GM12878 (cell line): ENCODE results near the gene CASP6. TPM values are rescaled to one million over a fixed set of nuclear protein-coding genes. Genes with fewer than 3 reads are reported as not detected.

ENCODE experiments used
- CBFB ChIP-seq: IDR thresholded peaks from 2 replicates; pipeline ENCODE4 v1.6.1; 2016; ENCODE audit warnings: antibody characterized with exemption, low read depth
- CEBPZ ChIP-seq: fragments of 150-350 bp; IDR thresholded peaks from 2 replicates; pipeline ENCODE4 v1.6.1; 2016; ENCODE audit warnings: low read depth, low read length
- EED ChIP-seq: sonication (generic); IDR thresholded peaks from 2 replicates; pipeline ENCODE4 v1.6.1; 2016; ENCODE audit warnings: antibody characterized with exemption, low read depth
- ETV6 ChIP-seq, 2 experiments: fragments of 450-650 bp in 1 of 2; IDR thresholded peaks in 1 of 2; conservative IDR thresholded peaks in 1 of 2; 2 replicates each; pipeline ENCODE4 v1.6.1; 2014; ENCODE audit warnings: antibody characterized with exemption in 1 of 2, borderline replicate concordance in 1 of 2, low read depth in 1 of 2, mild to moderate bottlenecking in 1 of 2, moderate library complexity in 1 of 2
- KDM1A ChIP-seq: fragments of 200-600 bp; sonication (generic); IDR thresholded peaks from 2 replicates; pipeline ENCODE4 v1.6.1; 2016; ENCODE audit warnings: borderline replicate concordance
- MEF2B ChIP-seq: fragments of 450-650 bp; IDR thresholded peaks from 2 replicates; pipeline ENCODE4 v1.6.1; 2018; ENCODE audit warnings: mild to moderate bottlenecking, moderate library complexity; ENCODE audit not compliant: partially characterized antibody, poor library complexity, severe bottlenecking
- MYB ChIP-seq: fragments of 150-350 bp; IDR thresholded peaks from 2 replicates; pipeline ENCODE4 v1.6.1; 2014; ENCODE audit warnings: mild to moderate bottlenecking, low read depth, low read length, borderline replicate concordance
- MYC ChIP-seq: IDR thresholded peaks from 2 replicates; pipeline ENCODE4 v1.6.1; 2011; ENCODE audit warnings: mild to moderate bottlenecking, low read length, moderate library complexity, inconsistent platforms; ENCODE audit not compliant: insufficient read depth, insufficient replicate concordance, insufficient read length, severe bottlenecking
- NKRF ChIP-seq: fragments of 450-650 bp; conservative IDR thresholded peaks from 2 replicates; pipeline ENCODE4 v1.6.1; 2017; ENCODE audit warnings: mild to moderate bottlenecking, moderate library complexity
- RCOR1 ChIP-seq: conservative IDR thresholded peaks from 2 replicates; pipeline ENCODE4 v1.6.1; 2012; ENCODE audit warnings: low read depth, low read length, improper control_type of control experiment
- RELA ChIP-seq: fragments of 450-650 bp; IDR thresholded peaks from 2 replicates; pipeline ENCODE4 v1.8.0; 2014; ENCODE audit warnings: borderline replicate concordance; ENCODE audit not compliant: partially characterized antibody
- RELB ChIP-seq: fragments of 450-650 bp; IDR thresholded peaks from 2 replicates; pipeline ENCODE4 v1.6.1; 2017; ENCODE audit warnings: low read depth, mild to moderate bottlenecking, moderate library complexity
- SREBF2 ChIP-seq: IDR thresholded peaks from 2 replicates; pipeline ENCODE4 v1.6.1; 2012; ENCODE audit warnings: mild to moderate bottlenecking, low read length
- SUZ12 ChIP-seq: fragments of 200-600 bp; sonication (generic); IDR thresholded peaks from one replicate; pipeline ENCODE4 v1.6.1; 2018; ENCODE audit warnings: antibody characterized with exemption, mild to moderate bottlenecking; ENCODE audit not compliant: unreplicated experiment
- YY1 ChIP-seq: IDR thresholded peaks from 2 replicates; pipeline ENCODE4 v1.6.1; 2011; ENCODE audit warnings: low read depth, mild to moderate bottlenecking, low read length
- ZNF217 ChIP-seq: fragments of 450-650 bp; IDR thresholded peaks from 2 replicates; pipeline ENCODE4 v1.6.1; 2017; ENCODE audit warnings: antibody characterized with exemption, mild to moderate bottlenecking
- polyA plus RNA-seq, 11 experiments: library from polyadenylated mRNA; depleted of rRNA in 4 of 11; unstranded in 6 of 11; stranded (reverse) in 5 of 11; fragments of >200 nt; fragmentation: Nextera tagmentation in 4 of 11; fragmentation: Illumina TruSeq in 1 of 11; extraction: Ambion mirVana in 4 of 11; extraction: Trizol in 1 of 11; gene quantifications; 1 replicate in 1 of 11; 2 replicates in 10 of 11; pipeline versions ENCODE4 v1.2.1 to v1.2.3, GENCODE V29; 2011 to 2016; ENCODE audit warnings: inconsistent platforms in 2 of 11, missing spikeins in 2 of 11, low read depth in 1 of 11
- total RNA-seq, 4 experiments: library from RNA; depleted of rRNA in 3 of 4; stranded (reverse); fragments of >200 nt in 3 of 4; fragmentation: Illumina TruSeq in 1 of 4; extraction: Trizol in 1 of 4; gene quantifications; 2 replicates each; pipeline versions ENCODE4 v1.2.1 to v1.2.3, GENCODE V29; 2013 to 2021
- TF ChIP-seq, protein P1 (sequence below): IDR thresholded peaks from 2 replicates; pipeline ENCODE4 v1.6.1; 2011; ENCODE audit warnings: borderline replicate concordance, low read depth, mild to moderate bottlenecking, moderate library complexity, low read length; ENCODE audit not compliant: insufficient read depth, poor library complexity, severe bottlenecking
- TF ChIP-seq, protein P2 (sequence below): IDR thresholded peaks from 2 replicates; pipeline ENCODE4 v1.6.1; 2011; ENCODE audit warnings: mild to moderate bottlenecking, low read depth, low read length, moderate library complexity; ENCODE audit not compliant: insufficient replicate concordance

CASP6 gene
- total and polyA plus RNA-seq, 10 of the 15 experiments (the other 5 are each of a cell fraction or from before 2014, with no cell fraction given) = 20.0 to 66.8 (median 30.8) TPM

- peak; percentile 61 for TF ChIP-seq NKRF
- no peak for TF ChIP-seq SREBF2
- TF ChIP-seq CEBPZ = no peak
- no peak for TF ChIP-seq MYC
- no peak for TF ChIP-seq KDM1A
- TF ChIP-seq MEF2B = peak; percentile 55
- TF ChIP-seq YY1 = no peak
- TF ChIP-seq CBFB = no peak
- no peak for TF ChIP-seq MYB
- TF ChIP-seq, protein P1, sequence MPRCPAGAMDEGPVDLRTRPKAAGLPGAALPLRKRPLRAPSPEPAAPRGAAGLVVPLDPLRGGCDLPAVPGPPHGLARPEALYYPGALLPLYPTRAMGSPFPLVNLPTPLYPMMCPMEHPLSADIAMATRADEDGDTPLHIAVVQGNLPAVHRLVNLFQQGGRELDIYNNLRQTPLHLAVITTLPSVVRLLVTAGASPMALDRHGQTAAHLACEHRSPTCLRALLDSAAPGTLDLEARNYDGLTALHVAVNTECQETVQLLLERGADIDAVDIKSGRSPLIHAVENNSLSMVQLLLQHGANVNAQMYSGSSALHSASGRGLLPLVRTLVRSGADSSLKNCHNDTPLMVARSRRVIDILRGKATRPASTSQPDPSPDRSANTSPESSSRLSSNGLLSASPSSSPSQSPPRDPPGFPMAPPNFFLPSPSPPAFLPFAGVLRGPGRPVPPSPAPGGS = no peak
- TF ChIP-seq, protein P2, sequence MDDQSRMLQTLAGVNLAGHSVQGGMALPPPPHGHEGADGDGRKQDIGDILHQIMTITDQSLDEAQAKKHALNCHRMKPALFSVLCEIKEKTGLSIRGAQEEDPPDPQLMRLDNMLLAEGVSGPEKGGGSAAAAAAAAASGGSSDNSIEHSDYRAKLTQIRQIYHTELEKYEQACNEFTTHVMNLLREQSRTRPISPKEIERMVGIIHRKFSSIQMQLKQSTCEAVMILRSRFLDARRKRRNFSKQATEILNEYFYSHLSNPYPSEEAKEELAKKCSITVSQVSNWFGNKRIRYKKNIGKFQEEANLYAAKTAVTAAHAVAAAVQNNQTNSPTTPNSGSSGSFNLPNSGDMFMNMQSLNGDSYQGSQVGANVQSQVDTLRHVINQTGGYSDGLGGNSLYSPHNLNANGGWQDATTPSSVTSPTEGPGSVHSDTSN = no peak
- TF ChIP-seq EED = no peak
- no peak for TF ChIP-seq RCOR1
- peak; percentile 50; the same call in 1 of the 2 replicates for TF ChIP-seq ZNF217
- no peak for TF ChIP-seq RELA
- TF ChIP-seq ETV6 (conservative IDR thresholded peaks at IDR 0.05 in 1 of 2, IDR thresholded peaks at IDR 0.05 in 1 of 2; ENCODE audit: borderline replicate concordance in 1 of 2, low read depth in 1 of 2) = no peak
- TF ChIP-seq SUZ12 = no peak
- peak; percentile 39; the same call in 1 of the 2 replicates for TF ChIP-seq RELB
These were observed 26.7 kb upstream of the CASP6 start, which contains the start of gene PLA2G12A (continued) for GRCh38 chr4:109729718-109730618.
